Measurements from ENCODE around the gene KCTD7. TPM values are rescaled to one million over a fixed set of nuclear protein-coding genes. Genes with fewer than 3 reads are reported as not detected.
"Not testable (repeated sequence)": the region's sequence is repeated elsewhere in the genome, so short reads cannot be mapped to it uniquely, and the experiment has no call there.

Gene KCTD7
- total RNA-seq, 4 donors from 2014 or later = 8.7 to 23.5 (median 17.8) TPM

DNA sequence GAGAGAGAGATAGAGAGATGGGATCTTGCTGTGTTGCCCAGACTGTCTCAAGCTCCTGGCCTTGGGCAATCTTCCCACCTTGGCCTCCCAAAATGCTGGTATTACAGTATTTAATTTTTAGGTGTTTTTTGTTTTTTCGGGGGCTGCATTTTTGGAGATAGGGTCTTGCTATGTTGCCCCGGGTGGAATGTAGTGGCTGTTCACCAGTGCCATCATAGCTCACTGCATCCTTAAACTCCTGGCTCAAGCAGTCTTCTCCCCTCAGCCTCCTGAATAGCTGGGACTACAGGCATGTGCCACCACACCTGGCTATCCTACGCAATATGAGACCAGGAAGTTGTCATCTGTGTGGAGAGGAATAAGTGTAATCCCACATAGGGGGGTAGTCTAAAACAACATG, 42.4 kb downstream of the KCTD7 start:
- intact Hi-C loops (cut with DNase I; ENCODE audit: low total_unique reads) = no loop called here
- H3K4me3 ChIP-seq = no peak overlapping the region
- no peak for TF ChIP-seq POLR2A (IDR thresholded peaks at IDR 0.05)
- TF ChIP-seq, protein P1, sequence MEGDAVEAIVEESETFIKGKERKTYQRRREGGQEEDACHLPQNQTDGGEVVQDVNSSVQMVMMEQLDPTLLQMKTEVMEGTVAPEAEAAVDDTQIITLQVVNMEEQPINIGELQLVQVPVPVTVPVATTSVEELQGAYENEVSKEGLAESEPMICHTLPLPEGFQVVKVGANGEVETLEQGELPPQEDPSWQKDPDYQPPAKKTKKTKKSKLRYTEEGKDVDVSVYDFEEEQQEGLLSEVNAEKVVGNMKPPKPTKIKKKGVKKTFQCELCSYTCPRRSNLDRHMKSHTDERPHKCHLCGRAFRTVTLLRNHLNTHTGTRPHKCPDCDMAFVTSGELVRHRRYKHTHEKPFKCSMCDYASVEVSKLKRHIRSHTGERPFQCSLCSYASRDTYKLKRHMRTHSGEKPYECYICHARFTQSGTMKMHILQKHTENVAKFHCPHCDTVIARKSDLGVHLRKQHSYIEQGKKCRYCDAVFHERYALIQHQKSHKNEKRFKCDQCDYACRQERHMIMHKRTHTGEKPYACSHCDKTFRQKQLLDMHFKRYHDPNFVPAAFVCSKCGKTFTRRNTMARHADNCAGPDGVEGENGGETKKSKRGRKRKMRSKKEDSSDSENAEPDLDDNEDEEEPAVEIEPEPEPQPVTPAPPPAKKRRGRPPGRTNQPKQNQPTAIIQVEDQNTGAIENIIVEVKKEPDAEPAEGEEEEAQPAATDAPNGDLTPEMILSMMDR (IDR thresholded peaks at IDR 0.05) = no peak
- H3K9me3 ChIP-seq = no peaks in the 10 kb centered on the region
- H3K27me3 ChIP-seq = no peaks in the 10 kb centered on the region
- no peak for DNase-seq
- H3K4me1 ChIP-seq = no peaks in the 10 kb centered on the region
- no peak overlapping the region for H3K27ac ChIP-seq
- H3K36me3 ChIP-seq = no peaks in the 10 kb centered on the region

DNA sequence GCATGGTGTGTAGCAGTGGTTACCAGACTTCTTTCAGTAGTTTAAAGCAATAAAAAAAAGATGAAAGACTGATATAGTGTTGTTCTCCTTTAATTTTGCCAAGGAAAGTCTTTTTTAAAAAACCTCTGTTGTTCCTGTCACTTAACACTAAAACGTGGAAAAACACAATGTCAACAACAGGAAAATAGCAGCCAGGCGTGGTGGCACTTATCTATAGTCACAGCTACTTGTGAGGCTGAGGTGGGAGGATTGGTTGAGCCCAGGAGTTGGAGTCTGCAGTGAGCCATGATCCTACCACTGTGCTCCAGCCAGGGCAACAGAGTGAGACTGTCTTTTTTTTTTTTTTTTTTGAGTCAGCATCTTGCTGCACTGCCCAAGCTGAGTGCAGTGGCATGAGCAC, 42.8 kb downstream of the KCTD7 start:
- H3K4me1 ChIP-seq; DNase-seq; H3K27ac ChIP-seq; H3K9me3 ChIP-seq; intact Hi-C loops (cut with DNase I; ENCODE audit: low total_unique reads); H3K27me3 ChIP-seq; H3K36me3 ChIP-seq; H3K4me3 ChIP-seq: not testable (repeated sequence)

DNA sequence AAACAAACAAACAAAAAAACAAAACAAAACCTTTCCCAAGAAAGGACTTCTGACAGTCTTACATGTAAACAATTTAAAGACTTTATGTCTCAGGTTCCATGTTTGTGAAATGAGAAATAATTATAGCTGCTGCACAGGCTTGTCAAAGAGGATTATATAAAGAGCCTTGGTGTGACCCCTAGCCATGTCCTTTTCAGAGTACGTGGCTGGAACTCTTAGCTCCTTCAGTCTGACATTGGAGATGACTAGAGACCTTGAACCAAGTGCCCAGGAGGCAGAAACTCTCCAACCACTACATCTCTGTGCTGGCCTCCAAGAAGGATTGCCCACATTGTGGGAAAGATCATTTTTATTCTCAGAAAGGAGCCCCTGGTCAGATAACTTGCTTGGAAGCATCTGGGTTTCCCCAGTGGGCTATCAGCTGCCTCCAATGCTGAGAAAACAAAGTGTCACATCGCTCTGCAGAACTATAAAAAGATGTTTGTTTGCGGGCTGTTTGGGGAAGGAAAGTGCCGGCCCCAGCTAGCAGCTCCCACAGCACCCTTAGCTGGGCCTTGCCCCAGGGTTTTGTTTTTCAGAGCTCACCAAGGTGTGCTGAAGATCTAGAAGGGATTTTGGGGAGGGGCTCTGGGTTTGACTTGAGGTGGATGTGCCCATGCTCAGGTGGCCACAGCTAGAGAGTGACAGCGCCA, 43.9 kb downstream of the KCTD7 start:
- H3K27ac ChIP-seq; intact Hi-C loops (cut with DNase I; ENCODE audit: low total_unique reads); H3K9me3 ChIP-seq; H3K4me3 ChIP-seq; H3K27me3 ChIP-seq; H3K4me1 ChIP-seq; H3K36me3 ChIP-seq; DNase-seq: not testable (repeated sequence)

DNA sequence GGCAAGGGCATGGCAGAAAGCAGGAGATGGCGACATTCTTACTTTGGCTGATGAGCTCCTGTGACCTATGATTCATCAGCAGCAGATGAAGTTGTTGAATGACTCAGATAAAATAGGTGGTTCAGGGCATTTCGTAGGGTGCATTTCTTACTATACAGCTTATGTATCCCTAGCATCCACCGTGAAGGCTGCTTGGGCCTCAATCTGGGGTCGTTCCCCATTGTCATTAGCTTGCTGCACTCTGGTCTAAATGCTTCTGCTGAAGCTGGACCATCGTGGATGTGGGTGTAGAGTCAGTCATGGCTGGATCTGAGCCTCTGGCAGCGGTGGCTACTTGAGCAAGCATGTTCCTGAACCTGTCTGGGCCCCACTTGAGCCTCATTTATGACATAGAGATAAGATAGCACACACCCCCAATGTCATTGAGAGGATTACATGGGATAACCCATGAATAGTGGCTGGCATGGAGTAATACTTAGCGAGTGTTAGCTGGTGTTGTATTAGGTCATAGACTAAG, 44.5 kb downstream of the KCTD7 start:
- H3K4me1 ChIP-seq; H3K36me3 ChIP-seq; H3K9me3 ChIP-seq; H3K4me3 ChIP-seq; H3K27me3 ChIP-seq; H3K27ac ChIP-seq; DNase-seq; intact Hi-C loops (cut with DNase I; ENCODE audit: low total_unique reads): not testable (repeated sequence)

DNA sequence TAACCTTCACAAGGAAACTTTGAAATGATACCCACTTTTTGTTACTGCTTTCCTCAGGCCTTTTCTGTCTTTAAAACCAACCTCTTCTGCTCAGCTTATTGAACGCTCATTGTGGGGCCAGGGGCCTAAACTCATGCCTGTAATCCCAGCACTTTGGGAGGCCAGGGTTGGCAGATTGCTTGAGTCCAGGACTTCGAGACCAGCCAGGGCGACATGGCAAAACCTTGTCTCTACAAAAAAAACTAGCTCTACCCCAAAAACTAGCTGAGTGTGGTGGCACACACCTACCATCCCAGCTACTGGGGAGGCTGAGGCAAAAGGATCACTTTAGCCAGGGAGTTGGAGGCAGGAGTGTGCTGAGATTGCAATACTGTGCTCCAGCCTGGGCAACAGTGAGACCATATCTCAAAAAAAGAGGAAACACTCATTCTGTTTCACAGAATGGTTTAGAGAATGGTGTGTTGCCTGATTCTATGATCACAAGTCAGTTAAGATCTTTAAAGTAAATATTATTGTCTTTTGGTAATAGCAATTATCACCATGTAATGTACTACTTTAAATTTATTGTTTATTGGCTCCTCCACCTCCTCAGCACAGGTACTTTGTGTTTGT, 51.1 kb downstream of the KCTD7 start:
- Histone ChIP-seq H3K27ac (no peak overlapping the region), H3K4me3 (no peak overlapping the region), H3K36me3 (no peaks in the 10 kb centered on the region), H3K4me1 (no peaks in the 10 kb centered on the region), H3K27me3 (no peaks in the 10 kb centered on the region), H3K9me3 (no peaks in the 10 kb centered on the region)
- intact Hi-C loops (cut with DNase I; ENCODE audit: low total_unique reads) = no loop called here
- no peak for DNase-seq
- TF ChIP-seq, protein P1 (IDR thresholded peaks at IDR 0.05) = no peak
- TF ChIP-seq POLR2A (IDR thresholded peaks at IDR 0.05) = no peak

DNA sequence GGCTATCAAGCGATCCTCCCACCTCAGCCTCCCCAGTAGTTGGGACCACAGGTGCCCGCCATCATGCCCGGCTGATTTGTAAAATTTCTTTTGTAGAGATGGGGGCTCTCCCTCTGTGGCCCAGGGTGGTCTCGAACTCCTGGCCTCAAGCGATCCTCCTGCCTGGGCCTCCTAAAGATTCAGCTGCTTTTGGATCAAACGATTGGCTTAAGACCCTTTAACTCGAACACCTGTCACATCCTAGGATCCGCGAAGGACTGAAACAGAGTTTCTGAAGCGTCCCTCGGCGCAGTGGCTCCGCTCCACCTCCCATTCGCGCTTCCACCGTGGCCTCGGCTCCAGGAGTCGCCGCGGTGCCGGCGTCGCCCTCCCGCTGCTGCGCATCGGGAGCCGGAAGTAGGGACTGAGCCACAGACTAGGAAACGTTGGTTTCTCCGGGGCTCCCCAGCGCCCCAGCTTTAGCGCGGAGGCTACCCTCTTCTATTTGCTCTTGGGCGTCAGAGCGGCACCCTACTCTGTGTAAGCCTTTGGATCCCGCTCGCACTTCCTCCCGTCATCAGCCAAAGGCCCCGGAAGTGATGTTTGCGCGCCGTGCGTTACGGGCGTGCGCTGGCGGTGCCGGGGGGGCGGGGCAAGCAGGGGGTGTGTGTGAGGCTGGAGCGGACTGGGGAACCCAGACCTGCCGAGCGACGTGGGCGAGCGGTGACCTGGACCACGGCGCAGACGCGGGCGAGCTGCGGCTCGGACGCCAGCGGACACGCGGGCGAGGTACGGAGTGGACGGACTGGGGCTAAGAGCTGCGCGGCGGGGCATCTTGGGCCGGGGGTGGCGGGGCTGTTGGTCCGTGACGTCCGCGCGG, 53.0 kb downstream of the KCTD7 start:
- Histone ChIP-seq H3K36me3 (no peaks in the 10 kb centered on the region), H3K9me3 (no peaks in the 10 kb centered on the region), H3K27ac (peak overlapping the region; percentile 94 to 97), H3K27me3 (no peaks in the 10 kb centered on the region), H3K4me1 (no peaks in the 10 kb centered on the region), H3K4me3 (peak overlapping the region; percentile 90 to 100)
- peak; percentile 96 to 98 for DNase-seq
- peak; percentile 91 to 93 for TF ChIP-seq POLR2A (IDR thresholded peaks at IDR 0.05)
- TF ChIP-seq, protein P1 (IDR thresholded peaks at IDR 0.05) = no peak
- intact Hi-C loops (cut with DNase I; ENCODE audit: low total_unique reads) = no loop called here
